ENCODE data around the gene MMP24. TPM values are rescaled to one million over a fixed set of nuclear protein-coding genes. Genes with fewer than 3 reads are reported as not detected.
A peak's percentile ranks its signal among the peaks of the same experiment; 100 is the strongest.

Gene MMP24
- total RNA-seq, 1 experiment from 2014 or later: 7.1 TPM

GRCh38 chr20:35207950-35208611 is 18.4 kb upstream of the MMP24 start:
- intact Hi-C loops (cut with micrococcal nuclease; ENCODE audit: unreplicated experiment) (loop anchor here (1.0 to 10.0 kb wide), 3 partner anchors 63 to 373 kb away; no protein-coding TSS in a partner anchor), in situ Hi-C loops (cut with HindIII; ENCODE audit: low pct_unique_long_range_greater_than_20kb, low sequenced_read_pairs) (no loop called here)
- POLR2A ChIA-PET: no interaction called here

More at GRCh38 chr20:35207950-35208611, 18.4 kb upstream of the MMP24 start:
- Histone ChIP-seq H3K27ac (ENCODE audit: low read length) (no peak overlapping the region), H3K36me3 (ENCODE audit: control insufficient read depth, insufficient read depth, low read length) (no peaks in the 10 kb centered on the region), H3K4me1 (ENCODE audit: control insufficient read depth, insufficient read depth, low read length) (no peaks in the 10 kb centered on the region), H3K27me3 (ENCODE audit: control insufficient read depth, insufficient read depth, low read length) (no peaks in the 10 kb centered on the region), H3K4me3 (ENCODE audit: low read depth in 2 of 2, low read length in 2 of 2) (peak overlapping the region in 1 of 2 experiments; percentile 29; a peak in 2 of 4 replicates), H3K9me3 (ENCODE audit: control insufficient read depth, insufficient read depth, low read depth, low read length) (no peaks in the 10 kb centered on the region)
- no TSS peak for BruUV-seq (replicated peaks)
- DNase-seq (ENCODE audit: low read depth, low spot score) (peak; percentile 74), ATAC-seq (peak; percentile 98)
- CTCF ChIA-PET: interaction anchor here (0.6 to 2.4 kb wide), 3 partner anchors 12 to 112 kb away, joined by 5 to 20 read pairs (median 10); no protein-coding TSS in a partner anchor
- TF ChIP-seq CTCF (IDR thresholded peaks at IDR 0.05) (peak; percentile 82), REST (IDR thresholded peaks at IDR 0.05; ENCODE audit: insufficient read depth in 1 of 2, low read depth in 2 of 2, low read length in 1 of 2) (no peak)

Data from Panc1 (cell line).